Sigmoid colon (tissue), 7 donors: ENCODE measurements around the gene SLC12A5. TPM values are rescaled to one million over a fixed set of nuclear protein-coding genes. Genes with fewer than 3 reads are reported as not detected.

Source experiments
- DNase-seq: peaks from one replicate; pipeline ENCODE4 v3.0.0-alpha.2; 2019
- H3K27ac ChIP-seq, 4 donors: fragments of 200-600 bp; sonication (generic); one replicate each; pipeline ENCODE4 v1.5.1; 2016 to 2019; ENCODE audit warnings: mild to moderate bottlenecking in 1 of 4
- H3K27me3 ChIP-seq, 3 donors: fragments of 200-600 bp; sonication (generic); one replicate each; pipeline ENCODE4 v1.5.1; 2019; ENCODE audit warnings: mild to moderate bottlenecking in 1 of 3
- H3K36me3 ChIP-seq, 4 donors: fragments of 200-600 bp; sonication (generic); one replicate each; pipeline ENCODE4 v1.5.1; 2016 to 2019
- H3K4me1 ChIP-seq, 4 donors: fragments of 200-600 bp; sonication (generic); one replicate each; pipeline ENCODE4 v1.5.1; 2017 to 2019
- H3K4me3 ChIP-seq, 4 donors: fragments of 200-600 bp; sonication (generic); one replicate each; pipeline ENCODE4 v1.5.1; 2017 to 2019; ENCODE audit warnings: mild to moderate bottlenecking in 2 of 4, moderate library complexity in 1 of 4
- H3K9me3 ChIP-seq, 4 donors: fragments of 200-600 bp in 3 of 4; sonication (generic) in 3 of 4; one replicate each; pipeline versions ENCODE4 v1.5.1 to v1.6.1; 2013 to 2019
- EP300 ChIP-seq, 4 donors: sonication (generic); formaldehyde crosslinking; IDR thresholded peaks; one replicate each; pipeline ENCODE4 v1.6.1; 2017; ENCODE audit warnings: antibody characterized with exemption in 4 of 4
- POLR2A ChIP-seq, 2 donors: fragments of 450-650 bp; IDR thresholded peaks; one replicate each; pipeline ENCODE4 v1.6.1; 2016; ENCODE audit warnings: antibody characterized with exemption in 2 of 2, mild to moderate bottlenecking in 2 of 2, moderate library complexity in 2 of 2
- POLR2AphosphoS5 ChIP-seq, 4 donors: sonication (generic); formaldehyde crosslinking; IDR thresholded peaks; one replicate each; pipeline ENCODE4 v1.6.1; 2017; ENCODE audit warnings: antibody characterized with exemption in 4 of 4
- WGBS, 2 donors: extraction: QIAGEN DNeasy Blood & Tissue Kit; methylation state at CpG; one replicate each; pipeline ENCODE4 v1.1.7; 2013; 5-methylcytosine and 5-hydroxymethylcytosine counted together
- intact Hi-C: fragments of 100-400 bp; cut with DNase I; formaldehyde crosslinking; loops from one replicate; pipeline ENCODE4 v1.15.1; 2023
- polyA plus RNA-seq, 3 donors: library from polyadenylated mRNA; stranded (reverse); fragments of 200-250 nt; gene quantifications; one replicate each; pipeline ENCODE4 v1.2.3, GENCODE V29; 2013
- total RNA-seq, 4 donors: library from RNA; depleted of rRNA; stranded (reverse); fragments of >200 nt; gene quantifications; one replicate each; pipeline ENCODE4 v1.1.0, GENCODE V29; 2016
- TF ChIP-seq, protein P1 (sequence below), 4 experiments: fragments of 450-650 bp in 3 of 4; fragments of 200-600 bp in 1 of 4; IDR thresholded peaks; one replicate each; pipeline ENCODE4 v1.5.1; 2016 to 2019; ENCODE audit warnings: antibody characterized with exemption in 4 of 4, mild to moderate bottlenecking in 3 of 4, moderate library complexity in 2 of 4
- donor health status: healthy with polysubstance abuse.
- donor health status: Bipolar disorder and iron deficiency.
- donor health status: healthy.

SLC12A5 gene
- total and polyA plus RNA-seq, 7 donors = 0.14 to 1.4 TPM; not detected in 5

GRCh38 chr20:46056027-46056833 is 27.2 kb downstream of the SLC12A5 start:
- Histone ChIP-seq H3K4me1 (peaks cover 0 to 22% (median 21%) of the 10 kb centered on the region in 4 donors), H3K4me3 (no peak overlapping the region), H3K36me3 (peaks cover 0 to 12% (median 6%) of the 10 kb centered on the region in 4 donors), H3K27ac (no peak overlapping the region), H3K27me3 (peaks cover 2 to 38% (median 22%) of the 10 kb centered on the region in 3 donors), H3K9me3 (no peaks in the 10 kb centered on the region)
- no peak for TF ChIP-seq POLR2AphosphoS5 (IDR thresholded peaks at IDR 0.05)
- no peak for TF ChIP-seq EP300 (IDR thresholded peaks at IDR 0.05)
- no peak for TF ChIP-seq POLR2A (IDR thresholded peaks at IDR 0.05)
- TF ChIP-seq, protein P1, sequence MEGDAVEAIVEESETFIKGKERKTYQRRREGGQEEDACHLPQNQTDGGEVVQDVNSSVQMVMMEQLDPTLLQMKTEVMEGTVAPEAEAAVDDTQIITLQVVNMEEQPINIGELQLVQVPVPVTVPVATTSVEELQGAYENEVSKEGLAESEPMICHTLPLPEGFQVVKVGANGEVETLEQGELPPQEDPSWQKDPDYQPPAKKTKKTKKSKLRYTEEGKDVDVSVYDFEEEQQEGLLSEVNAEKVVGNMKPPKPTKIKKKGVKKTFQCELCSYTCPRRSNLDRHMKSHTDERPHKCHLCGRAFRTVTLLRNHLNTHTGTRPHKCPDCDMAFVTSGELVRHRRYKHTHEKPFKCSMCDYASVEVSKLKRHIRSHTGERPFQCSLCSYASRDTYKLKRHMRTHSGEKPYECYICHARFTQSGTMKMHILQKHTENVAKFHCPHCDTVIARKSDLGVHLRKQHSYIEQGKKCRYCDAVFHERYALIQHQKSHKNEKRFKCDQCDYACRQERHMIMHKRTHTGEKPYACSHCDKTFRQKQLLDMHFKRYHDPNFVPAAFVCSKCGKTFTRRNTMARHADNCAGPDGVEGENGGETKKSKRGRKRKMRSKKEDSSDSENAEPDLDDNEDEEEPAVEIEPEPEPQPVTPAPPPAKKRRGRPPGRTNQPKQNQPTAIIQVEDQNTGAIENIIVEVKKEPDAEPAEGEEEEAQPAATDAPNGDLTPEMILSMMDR (IDR thresholded peaks at IDR 0.05) = no peak
- intact Hi-C loops = no loop called here
- peak; percentile 56 for DNase-seq
- 81 to 86% methylated on average over 15 of the region's 15 CpGs for WGBS, 2 donors

DNA sequence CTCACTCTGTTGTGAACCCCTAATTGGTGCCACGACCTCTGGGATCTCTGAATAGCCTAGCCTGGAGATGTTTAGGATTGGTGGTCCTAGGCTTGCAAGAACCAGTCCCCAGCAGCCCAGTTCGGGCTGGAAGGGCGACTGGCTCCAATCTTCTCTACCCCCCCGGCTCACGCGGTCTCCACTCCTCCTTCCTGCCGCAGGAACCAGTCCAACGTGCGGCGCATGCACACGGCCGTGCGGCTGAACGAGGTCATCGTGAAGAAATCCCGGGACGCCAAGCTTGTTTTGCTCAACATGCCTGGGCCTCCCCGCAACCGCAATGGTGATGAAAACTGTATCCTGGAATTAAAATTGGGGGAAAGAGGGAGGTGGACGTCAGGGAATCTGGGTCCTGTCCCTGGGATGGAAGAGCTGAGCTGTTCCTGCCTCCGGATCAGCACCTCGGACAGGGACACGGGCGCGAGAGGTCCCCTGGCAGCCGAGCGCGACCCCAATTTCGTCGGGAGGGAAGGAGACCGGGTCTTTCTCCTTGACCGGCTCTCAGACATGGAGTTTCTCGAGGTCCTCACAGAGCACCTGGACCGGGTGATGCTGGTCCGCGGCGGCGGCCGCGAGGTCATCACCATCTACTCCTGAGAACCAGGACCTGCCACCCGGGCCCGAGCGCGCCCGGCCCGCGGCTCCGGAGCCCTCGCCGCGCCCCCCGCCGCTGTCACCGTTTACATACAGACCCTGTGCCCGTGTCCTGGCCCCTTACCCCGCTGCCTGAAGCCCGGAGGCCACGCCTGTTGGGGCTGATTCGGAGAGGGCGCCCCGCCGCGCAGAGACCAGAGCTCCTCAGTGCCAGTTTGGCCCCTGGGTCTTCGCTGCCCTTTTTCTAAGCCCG is 28.2 kb downstream of the SLC12A5 start:
- peaks cover 10 to 22% (median 15%) of the 10 kb centered on the region in 4 donors for H3K36me3 ChIP-seq
- H3K27ac ChIP-seq = no peak overlapping the region
- H3K4me3 ChIP-seq = peak overlapping the region in 1 of 4 donors; percentile 24
- WGBS, 2 donors = 20 to 44% methylated on average over 65 of the region's 65 CpGs
- DNase-seq = peak; percentile 37
- TF ChIP-seq, protein P1 (IDR thresholded peaks at IDR 0.05) = no peak
- TF ChIP-seq POLR2AphosphoS5 (IDR thresholded peaks at IDR 0.05) (no peak), POLR2A (IDR thresholded peaks at IDR 0.05) (no peak), EP300 (IDR thresholded peaks at IDR 0.05) (no peak)
- H3K27me3 ChIP-seq = peaks cover 2 to 38% (median 22%) of the 10 kb centered on the region in 3 donors
- peaks cover 0 to 22% (median 21%) of the 10 kb centered on the region in 4 donors for H3K4me1 ChIP-seq
- intact Hi-C loops = no loop called here
- H3K9me3 ChIP-seq = no peaks in the 10 kb centered on the region

- Histone ChIP-seq H3K4me1 (peaks cover 0 to 22% (median 21%) of the 10 kb centered on the region in 4 donors), H3K4me3 (peak overlapping the region in 2 of 4 donors; percentile 24 to 31), H3K9me3 (no peaks in the 10 kb centered on the region), H3K36me3 (peaks cover 18 to 30% (median 23%) of the 10 kb centered on the region in 4 donors), H3K27me3 (peaks cover 2 to 38% (median 22%) of the 10 kb centered on the region in 3 donors), H3K27ac (no peak overlapping the region)
- 9 to 45% methylated on average over 66 of the region's 66 CpGs for WGBS, 2 donors
- intact Hi-C loops = no loop called here
- peak; percentile 72 for DNase-seq
- TF ChIP-seq POLR2AphosphoS5 (IDR thresholded peaks at IDR 0.05) = no peak
- TF ChIP-seq EP300 (IDR thresholded peaks at IDR 0.05) = no peak
- no peak for TF ChIP-seq POLR2A (IDR thresholded peaks at IDR 0.05)
- TF ChIP-seq, protein P1 (IDR thresholded peaks at IDR 0.05) = peak in 1 of 4 experiments; percentile 6
These were observed 29.0 kb downstream of the SLC12A5 start for GRCh38 chr20:46057856-46058598.

DNA sequence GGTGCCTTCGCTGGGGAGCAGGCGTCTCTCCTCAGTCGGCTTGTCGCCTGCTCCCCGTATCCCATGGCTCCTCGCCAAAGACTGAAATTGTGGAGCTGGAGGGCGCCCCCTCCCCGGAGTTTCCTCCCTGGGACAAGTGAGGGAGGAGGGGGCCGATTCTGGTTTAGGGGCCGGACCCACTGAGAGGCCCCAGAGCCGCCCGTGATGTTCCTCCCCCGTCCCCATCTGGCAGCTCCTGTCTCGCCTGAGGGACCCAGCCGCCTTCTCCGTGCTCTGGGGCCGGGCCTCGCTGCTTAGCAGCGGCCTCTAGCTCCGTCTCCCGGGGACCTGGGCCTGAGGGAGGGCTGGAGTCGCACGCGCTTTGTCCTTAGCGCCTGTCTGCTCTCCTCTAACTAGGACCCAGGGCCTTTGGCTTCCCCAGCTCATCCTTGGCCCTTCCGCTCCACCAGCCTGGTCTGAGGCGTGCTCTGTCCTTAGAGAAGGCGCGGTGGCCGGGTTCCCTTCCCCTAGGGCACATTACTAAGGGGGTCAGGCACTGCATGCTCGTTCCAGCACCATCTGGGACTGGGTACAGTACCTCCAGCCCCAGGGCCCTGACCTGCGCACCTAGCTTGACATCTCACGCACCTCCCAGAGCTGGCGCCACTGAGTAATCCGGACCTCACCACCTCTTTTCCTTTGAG is 29.7 kb downstream of the SLC12A5 start:
- peaks cover 0 to 22% (median 21%) of the 10 kb centered on the region in 4 donors for H3K4me1 ChIP-seq
- H3K4me3 ChIP-seq = peak overlapping the region in 2 of 4 donors; percentile 24 to 31
- H3K9me3 ChIP-seq = no peaks in the 10 kb centered on the region
- intact Hi-C loops = no loop called here
- H3K27me3 ChIP-seq = peaks cover 2 to 38% (median 22%) of the 10 kb centered on the region in 3 donors
- TF ChIP-seq EP300 (IDR thresholded peaks at IDR 0.05) = no peak
- TF ChIP-seq POLR2A (IDR thresholded peaks at IDR 0.05) = no peak
- TF ChIP-seq, protein P1 (IDR thresholded peaks at IDR 0.05) = no peak
- no peak for TF ChIP-seq POLR2AphosphoS5 (IDR thresholded peaks at IDR 0.05)
- peaks cover 25 to 38% (median 30%) of the 10 kb centered on the region in 4 donors for H3K36me3 ChIP-seq
- peak; percentile 61 for DNase-seq
- 21 to 43% methylated on average over 35 of the region's 35 CpGs for WGBS, 2 donors
- no peak overlapping the region for H3K27ac ChIP-seq
